HG03108 (cell line): ENCODE results near the gene PIGW.

Source experiments
- ATAC-seq: cut with Tn5 transposase; IDR thresholded peaks from one replicate; pipeline ENCODE4 v1.9.1; 2021; ENCODE audit warnings: moderate library complexity; ENCODE audit not compliant: unreplicated experiment

Gene PIGW

GRCh38 chr17:36545465-36546417 lies 11.0 kb downstream of the PIGW start:
- peak; percentile 68 for ATAC-seq

- no peak for ATAC-seq
These were observed 11.8 kb downstream of the PIGW start for GRCh38 chr17:36546418-36547093.

GRCh38 chr17:36547776-36548175 lies 13.0 kb downstream of the PIGW start:
- ATAC-seq, result no peak

GRCh38 chr17:36550491-36551417 lies 16.0 kb downstream of the PIGW start:
- no peak for ATAC-seq

DNA sequence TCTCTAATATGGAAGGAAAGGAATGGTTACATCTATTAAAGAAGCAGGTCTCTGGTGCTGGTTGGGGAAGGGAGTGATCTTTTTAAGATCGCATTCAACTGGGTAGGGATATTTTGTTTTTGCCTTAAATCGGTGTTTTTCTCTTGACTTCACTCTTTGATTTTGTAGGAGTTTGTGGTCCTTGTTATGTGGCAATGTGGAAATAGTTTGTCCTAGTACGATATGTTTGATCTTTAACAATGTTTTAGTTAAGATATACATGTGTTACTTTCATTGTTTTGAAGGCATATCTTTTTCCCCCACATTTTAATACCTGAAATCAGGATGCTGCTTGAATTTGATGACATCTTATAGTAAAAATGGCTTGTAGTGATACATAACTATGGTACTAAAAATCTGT lies 18.7 kb downstream of the PIGW start:
- no peak for ATAC-seq

DNA sequence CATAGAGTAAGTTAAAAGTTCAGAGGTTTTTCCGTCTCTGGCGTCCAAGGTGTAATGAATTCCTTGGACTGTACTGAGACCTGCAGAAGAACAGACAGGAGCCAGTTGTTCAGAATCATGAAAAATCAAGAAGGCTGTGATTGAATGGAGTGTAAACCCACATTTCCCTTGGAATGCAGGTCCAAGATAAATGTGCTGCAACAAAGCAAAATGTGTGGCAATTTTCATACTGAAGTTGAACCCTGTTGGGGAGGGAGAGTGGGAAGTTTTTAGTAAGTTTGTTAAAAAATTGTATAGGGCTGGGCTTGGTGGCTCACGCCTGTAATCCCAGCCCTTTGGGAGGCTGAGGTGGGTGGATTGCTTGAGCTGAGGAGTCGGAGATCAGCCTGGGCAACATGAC lies 31.3 kb downstream of the PIGW start:
- ATAC-seq, result no peak

DNA sequence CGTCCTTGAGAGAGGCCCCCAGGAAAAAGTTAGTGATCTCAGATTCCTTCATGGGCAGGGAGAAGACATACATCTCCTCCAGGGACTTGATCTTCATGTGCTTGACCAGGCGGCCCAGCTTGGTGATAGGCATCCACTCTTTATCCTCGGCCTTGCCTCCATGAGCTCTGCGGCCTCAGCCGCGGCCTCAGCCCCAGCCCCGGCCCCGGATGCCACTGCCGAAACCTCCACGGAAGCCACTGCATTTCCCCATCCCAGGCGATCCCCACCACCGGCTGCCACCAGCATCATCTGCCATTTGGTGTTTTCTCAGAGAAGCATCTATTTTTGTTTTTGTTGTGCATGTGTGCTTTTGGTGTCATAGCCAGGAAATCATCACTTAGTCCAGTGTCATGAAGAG lies 40.2 kb downstream of the PIGW start:
- ATAC-seq, result no peak

DNA sequence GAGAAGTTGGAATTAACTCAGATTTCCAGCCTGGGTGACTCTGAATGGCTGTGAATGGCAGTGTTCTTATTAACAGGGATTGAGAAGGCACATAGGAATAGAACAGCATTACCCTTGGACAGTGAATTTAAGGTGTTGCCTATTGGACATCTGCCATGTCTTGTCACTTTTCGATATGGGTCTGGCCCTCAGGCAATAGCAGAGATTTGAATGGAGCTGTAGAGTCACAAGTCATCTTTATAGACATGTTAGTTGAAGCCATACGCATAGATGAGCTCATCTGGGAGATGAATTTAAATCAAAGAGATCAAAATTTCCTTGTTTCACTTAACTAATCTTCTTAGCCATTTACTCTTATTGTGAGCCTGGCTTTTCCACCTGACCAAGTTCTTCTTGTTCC lies 42.0 kb downstream of the PIGW start:
- ATAC-seq, result no peak

DNA sequence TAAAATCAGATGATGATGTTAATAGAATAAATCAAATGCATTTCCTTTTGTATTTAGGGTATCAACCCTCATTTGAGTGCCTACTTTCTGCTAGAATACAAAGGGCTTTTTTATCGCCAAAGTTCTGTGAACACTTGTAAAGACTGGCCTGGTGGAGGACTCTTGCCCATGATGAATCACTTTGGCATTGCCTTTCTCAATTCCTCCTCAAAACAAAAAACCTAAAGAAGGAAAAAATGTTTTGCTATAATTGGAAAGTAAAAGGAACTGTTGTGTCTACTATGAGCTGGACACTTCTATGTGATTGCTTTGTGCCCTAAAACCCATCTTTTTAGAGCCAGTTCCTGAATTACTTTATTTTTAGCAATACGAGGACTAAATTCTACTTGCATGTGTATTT lies 43.9 kb downstream of the PIGW start:
- ATAC-seq, result no peak

GRCh38 chr17:36583787-36584186 lies 49.0 kb downstream of the PIGW start:
- no peak for ATAC-seq

DNA sequence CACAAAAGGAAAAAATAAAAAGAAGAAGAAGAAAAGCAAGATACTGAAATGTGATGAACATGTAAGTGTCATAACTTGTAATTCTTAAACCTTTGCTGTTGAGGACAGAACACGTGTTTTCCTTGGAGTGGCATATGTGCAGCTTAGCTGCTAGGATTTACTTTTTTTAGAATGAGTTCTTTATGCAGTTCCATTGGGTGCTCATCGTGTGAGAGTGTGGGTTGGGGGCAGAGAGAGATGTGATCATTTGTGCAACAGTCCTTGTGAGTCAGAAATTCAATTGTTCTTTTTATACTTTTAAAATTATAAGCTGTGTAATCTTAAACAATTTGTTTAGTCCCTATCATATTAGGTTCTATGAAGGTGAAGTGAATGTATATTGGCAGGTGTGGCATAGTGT lies 51.4 kb downstream of the PIGW start:
- ATAC-seq, result no peak
